Endothelial cell (in vitro differentiated cells): ENCODE data around the gene RBPMS2. TPM values are rescaled to one million over a fixed set of nuclear protein-coding genes. Genes with fewer than 3 reads are reported as not detected.
"Not testable (repeated sequence)": the region's sequence is repeated elsewhere in the genome, so short reads cannot be mapped to it uniquely, and the experiment has no call there.

ENCODE experiments used
- DNase-seq: peaks from one replicate; pipeline ENCODE4 v3.0.0; 2021; ENCODE audit warnings: low spot score
- H3K27ac Mint-ChIP-seq: one replicate; pipeline ENCODE4 v1.8.0; 2021; ENCODE audit warnings: mixed read lengths, inconsistent platforms; ENCODE audit not compliant: unreplicated experiment
- H3K27me3 Mint-ChIP-seq: one replicate; pipeline ENCODE4 v1.8.0; 2021; ENCODE audit warnings: mild to moderate bottlenecking, moderate library complexity, mixed read lengths, inconsistent platforms; ENCODE audit not compliant: unreplicated experiment
- H3K36me3 Mint-ChIP-seq: one replicate; pipeline ENCODE4 v1.8.0; 2021; ENCODE audit warnings: mild to moderate bottlenecking, low read depth, mixed read lengths, inconsistent platforms; ENCODE audit not compliant: unreplicated experiment
- H3K4me1 Mint-ChIP-seq: one replicate; pipeline ENCODE4 v1.8.0; 2021; ENCODE audit warnings: mild to moderate bottlenecking, mixed read lengths, inconsistent platforms; ENCODE audit not compliant: unreplicated experiment
- H3K4me3 Mint-ChIP-seq: one replicate; pipeline ENCODE4 v1.8.0; 2021; ENCODE audit warnings: mild to moderate bottlenecking, mixed read lengths, inconsistent platforms; ENCODE audit not compliant: unreplicated experiment
- H3K9me3 Mint-ChIP-seq: one replicate; pipeline ENCODE4 v1.8.0; 2021; ENCODE audit warnings: mixed read lengths, inconsistent platforms; ENCODE audit not compliant: unreplicated experiment
- CTCF ChIP-seq: fragments of 200-600 bp; sonication (generic); IDR thresholded peaks from one replicate; pipeline ENCODE4 v1.5.0; 2021; ENCODE audit warnings: antibody characterized with exemption; ENCODE audit not compliant: unreplicated experiment
- total RNA-seq: library from RNA; stranded (reverse); fragmentation: NEBNext Ultra II Directional; extraction: Animal tissue kit (Norgen Biotek cat#: 25700); gene quantifications from one replicate; pipeline ENCODE4 v1.2.1, GENCODE V29; 2021; ENCODE audit not compliant: unreplicated experiment

Gene RBPMS2
- total RNA-seq, 1 donor from 2014 or later, result 24.0 TPM

DNA sequence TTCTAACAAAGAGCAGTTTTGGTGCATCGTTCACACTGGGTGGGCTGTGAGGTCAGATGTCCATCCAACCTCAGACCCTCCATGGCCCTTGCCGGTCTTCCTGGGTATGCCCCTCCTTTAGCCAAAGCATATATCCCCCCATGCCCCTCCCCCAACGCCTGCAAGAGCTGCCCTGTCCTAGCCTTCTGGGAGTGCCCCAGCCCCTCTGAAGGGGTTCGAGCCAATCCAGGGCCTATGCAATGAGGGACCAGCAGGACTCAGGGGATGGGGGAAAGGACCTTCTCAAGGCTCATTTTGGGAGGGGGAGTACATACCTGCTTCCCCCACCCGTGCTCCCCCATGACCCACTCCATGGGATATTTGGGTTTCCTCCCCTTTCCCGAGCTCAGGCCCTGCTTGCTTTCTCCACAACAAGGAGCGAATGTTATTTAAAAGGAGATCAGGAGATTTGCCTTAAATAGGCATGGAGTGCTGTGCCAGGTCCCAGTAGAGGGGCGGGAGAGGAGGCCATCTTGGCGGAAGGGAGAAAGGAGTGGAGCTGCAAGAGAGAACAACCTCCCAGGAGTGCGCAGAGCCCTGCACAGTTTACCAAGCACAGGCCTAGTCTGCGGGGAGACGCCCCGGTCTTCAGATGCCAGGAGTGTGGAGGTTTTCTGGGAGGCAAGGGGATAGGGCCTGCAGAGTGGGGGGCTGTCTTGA is 31.8 kb upstream of the RBPMS2 start:
- peaks cover 6% of the 10 kb centered on the region for H3K27me3 Mint-ChIP-seq
- H3K36me3 Mint-ChIP-seq, result no peaks in the 10 kb centered on the region
- H3K4me3 Mint-ChIP-seq, result no peak overlapping the region
- DNase-seq, result no peak
- H3K9me3 Mint-ChIP-seq, result no peaks in the 10 kb centered on the region
- TF ChIP-seq CTCF, result no peak
- peaks cover 21% of the 10 kb centered on the region for H3K4me1 Mint-ChIP-seq
- H3K27ac Mint-ChIP-seq, result no peak overlapping the region

DNA sequence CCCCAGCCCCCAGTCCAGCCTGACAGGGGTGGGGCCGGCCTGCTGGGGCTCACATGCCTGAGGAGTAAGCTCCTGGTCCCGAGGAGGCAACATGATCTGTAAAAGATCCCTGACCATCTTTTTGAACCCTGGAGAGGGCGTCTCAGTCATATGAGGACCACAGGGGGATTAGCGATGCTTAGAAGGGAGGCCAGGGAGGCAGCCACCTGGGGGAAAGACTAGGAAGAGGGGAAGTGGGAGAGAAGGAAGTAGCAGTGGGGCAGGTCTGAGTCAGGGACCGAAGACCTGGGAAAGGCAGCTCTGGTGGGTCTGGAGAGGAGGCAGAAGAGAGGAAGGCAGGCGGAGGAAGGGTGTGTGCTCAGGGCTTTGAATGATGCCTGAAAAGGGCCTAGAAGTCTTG is 31.1 kb upstream of the RBPMS2 start:
- TF ChIP-seq CTCF, result no peak
- no peak for DNase-seq
- Mint-ChIP-seq H3K4me3 (no peak overlapping the region), H3K27ac (no peak overlapping the region), H3K4me1 (peaks cover 16% of the 10 kb centered on the region), H3K27me3 (peaks cover 5% of the 10 kb centered on the region), H3K9me3 (no peaks in the 10 kb centered on the region), H3K36me3 (no peaks in the 10 kb centered on the region)

DNA sequence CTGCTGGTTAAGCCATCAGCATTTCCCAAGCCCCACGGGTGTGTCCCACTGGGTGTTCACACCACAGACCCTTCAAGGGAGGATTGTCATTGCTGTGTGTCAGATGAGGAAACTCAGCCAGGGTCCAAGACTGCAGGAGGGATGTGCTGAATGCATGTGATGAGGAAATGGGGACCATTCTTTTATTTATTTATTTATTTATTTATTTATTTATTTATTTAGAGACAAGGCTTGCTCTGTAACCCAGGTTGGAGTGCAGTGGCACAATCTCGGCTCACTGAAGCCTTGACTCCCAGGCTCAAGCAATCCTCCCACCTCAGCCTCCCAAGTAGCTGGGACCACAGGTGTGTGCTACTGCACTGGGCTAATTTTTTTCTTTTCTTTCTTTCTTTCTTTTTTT is 29.2 kb upstream of the RBPMS2 start:
- H3K4me3 Mint-ChIP-seq, result no peak overlapping the region
- TF ChIP-seq CTCF, result no peak
- no peaks in the 10 kb centered on the region for H3K9me3 Mint-ChIP-seq
- peaks cover 8% of the 10 kb centered on the region for H3K4me1 Mint-ChIP-seq
- DNase-seq, result no peak
- H3K27me3 Mint-ChIP-seq, result peaks cover 5% of the 10 kb centered on the region
- no peak overlapping the region for H3K27ac Mint-ChIP-seq
- peaks cover 5% of the 10 kb centered on the region for H3K36me3 Mint-ChIP-seq

DNA sequence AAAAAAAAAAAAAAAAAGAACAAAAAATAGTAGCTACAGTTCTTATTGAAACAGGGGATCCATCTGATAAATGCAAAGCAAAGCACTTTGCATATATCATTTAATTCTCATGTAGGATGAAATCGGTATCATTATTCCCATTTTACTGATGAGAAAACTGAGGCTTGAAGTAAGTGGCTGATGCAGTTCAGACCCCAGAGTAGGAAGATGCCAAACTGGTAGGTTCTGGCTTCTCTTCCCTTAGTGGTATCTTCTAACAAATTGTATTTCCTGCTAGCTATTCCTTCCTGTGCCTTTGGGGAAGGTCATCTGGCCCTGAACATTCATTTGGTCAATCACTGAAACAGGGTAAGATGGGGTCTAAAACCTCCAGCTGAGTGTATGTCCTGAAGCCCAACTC is 28.1 kb upstream of the RBPMS2 start:
- no peak overlapping the region for H3K27ac Mint-ChIP-seq
- H3K36me3 Mint-ChIP-seq, result peaks cover 5% of the 10 kb centered on the region
- no peak for DNase-seq
- no peak overlapping the region for H3K4me3 Mint-ChIP-seq
- H3K4me1 Mint-ChIP-seq, result peaks cover 2% of the 10 kb centered on the region
- no peaks in the 10 kb centered on the region for H3K9me3 Mint-ChIP-seq
- no peak for TF ChIP-seq CTCF
- peaks cover 3% of the 10 kb centered on the region for H3K27me3 Mint-ChIP-seq

- no peaks in the 10 kb centered on the region for H3K4me1 Mint-ChIP-seq
- H3K4me3 Mint-ChIP-seq, result peak overlapping the region; percentile 62
- no peak for DNase-seq
- no peaks in the 10 kb centered on the region for H3K27me3 Mint-ChIP-seq
- TF ChIP-seq CTCF, result no peak
- H3K36me3 Mint-ChIP-seq, result peaks cover 5% of the 10 kb centered on the region
- H3K27ac Mint-ChIP-seq, result no peak overlapping the region
- H3K9me3 Mint-ChIP-seq, result no peaks in the 10 kb centered on the region
Measured at GRCh38 chr15:64800476-64800875, 25.1 kb upstream of the RBPMS2 start.

GRCh38 chr15:64798905-64799304 is 23.5 kb upstream of the RBPMS2 start:
- H3K27ac Mint-ChIP-seq, H3K27me3 Mint-ChIP-seq, H3K4me3 Mint-ChIP-seq, H3K36me3 Mint-ChIP-seq, H3K9me3 Mint-ChIP-seq, H3K4me1 Mint-ChIP-seq, DNase-seq: not testable (repeated sequence)

GRCh38 chr15:64795921-64796320 is 20.5 kb upstream of the RBPMS2 start:
- H3K4me3 Mint-ChIP-seq, H3K9me3 Mint-ChIP-seq, H3K27me3 Mint-ChIP-seq, H3K27ac Mint-ChIP-seq, DNase-seq, H3K36me3 Mint-ChIP-seq, H3K4me1 Mint-ChIP-seq: not testable (repeated sequence)

- DNase-seq, H3K4me1 Mint-ChIP-seq, H3K4me3 Mint-ChIP-seq, H3K27me3 Mint-ChIP-seq, H3K9me3 Mint-ChIP-seq, H3K27ac Mint-ChIP-seq, H3K36me3 Mint-ChIP-seq: not testable (repeated sequence)
Measured at GRCh38 chr15:64795299-64795698, 19.9 kb upstream of the RBPMS2 start.
